ENCODE measurements around the gene C1orf105. TPM values are rescaled to one million over a fixed set of nuclear protein-coding genes. Genes with fewer than 3 reads are reported as not detected.

The C1orf105 gene
- total and polyA plus RNA-seq, 2 of the 13 experiments (the other 11 are each of a cell fraction or from before 2014, with no cell fraction given) = 0.15 to 0.45 TPM

GRCh38 chr1:172517545-172517944 is 97.1 kb downstream of the C1orf105 start:
- ATAC-seq = no peak
- Histone ChIP-seq H3K9ac (ENCODE audit: insufficient read depth, low read depth, low read length) (no peak overlapping the region), H3K79me2 (ENCODE audit: insufficient read depth, low read length) (no peaks in the 10 kb centered on the region), H3K4me3 (replicated peaks in 1 of 3; ENCODE audit: insufficient read depth in 1 of 3, low read depth in 2 of 3, low read length in 3 of 3) (no peak overlapping the region), H3K9me3 (ENCODE audit: low read length) (peaks cover 8% of the 10 kb centered on the region), H3K4me1 (ENCODE audit: insufficient read depth, low read length) (no peaks in the 10 kb centered on the region), H3K27ac (ENCODE audit: extremely low read length, insufficient read depth, low read length) (no peak overlapping the region), H3K36me3 (replicated peaks in 1 of 2; ENCODE audit: control insufficient read depth in 1 of 2, insufficient read depth in 2 of 2, low read length in 2 of 2) (no peaks in the 10 kb centered on the region), H4K20me1 (ENCODE audit: insufficient read depth, low read length) (no peaks in the 10 kb centered on the region), H3K27me3 (ENCODE audit: control insufficient read depth in 1 of 2, insufficient read depth in 2 of 2, low read length in 2 of 2) (no peaks in the 10 kb centered on the region), H3K4me2 (ENCODE audit: low read depth, low read length) (no peak overlapping the region), H2AFZ (ENCODE audit: low read length) (no peak overlapping the region)
- in situ Hi-C loops (cut with HindIII; ENCODE audit: extremely low pct_ligation_motif_present, low pct_unique_long_range_greater_than_20kb) (no loop called here), intact Hi-C loops (cut with micrococcal nuclease; ENCODE audit: unreplicated experiment) (no loop called here)
- CTCF ChIA-PET (ENCODE audit: low intra/inter-chr PET ratio, low total read pairs) = no interaction called here
- no peak for TF ChIP-seq ZNF274 (CRISPR knock-in tag; IDR thresholded peaks at IDR 0.05)
- no peak for TF ChIP-seq ZNF777 (CRISPR knock-in tag; IDR thresholded peaks at IDR 0.05)
- TF ChIP-seq MYPOP (CRISPR knock-in tag; IDR thresholded peaks at IDR 0.05) = no peak
- TF ChIP-seq SPEN (CRISPR knock-in tag; IDR thresholded peaks at IDR 0.05; ENCODE audit: low read depth) = no peak
- POLR2A ChIA-PET = interaction anchor here (0.9 kb wide), 1 partner anchor 15 kb away, joined by 3 read pairs; no protein-coding TSS in a partner anchor
- DNase-seq (ENCODE audit: low spot score) = no peak
- no TSS peak for BruUV-seq (replicated peaks)
- no peak for FAIRE-seq
- WGBS (ENCODE audit: low lambda C conversion rate) = 71% methylated on average over 4 of the region's 4 CpGs

Other genes starting within 250 kb of the C1orf105 start
- gene PIGC, start 23.4 kb downstream of the C1orf105 start, total RNA-seq (2016; rRNA removed; fragmentation: Illumina TruSeq; extraction: Trizol) = 24.1 and 29.5 TPM in 2 replicates
- 24.3 and 26.7 TPM in 2 replicates for gene PIGC, start 23.4 kb downstream of the C1orf105 start, polyA plus RNA-seq (2011; rRNA removed)
- gene SUCO, start 112.5 kb downstream of the C1orf105 start, total RNA-seq (2016; rRNA removed; fragmentation: Illumina TruSeq; extraction: Trizol) = 17.0 and 25.5 TPM in 2 replicates
- gene SUCO, start 112.5 kb downstream of the C1orf105 start, polyA plus RNA-seq (2011; rRNA removed) = 9.7 and 12.6 TPM in 2 replicates
- gene FASLG, start 238.4 kb downstream of the C1orf105 start, total RNA-seq (2016; rRNA removed; fragmentation: Illumina TruSeq; extraction: Trizol) = not detected in 2 replicates
- gene FASLG, start 238.4 kb downstream of the C1orf105 start, polyA plus RNA-seq (2011; rRNA removed) = 0.08 TPM in 1 of 2 replicates, not detected in the other

All from HepG2 (cell line).